T follicular helper cell (primary cell): ENCODE data around the gene PCNA.
"Not testable (repeated sequence)": the region's sequence is repeated elsewhere in the genome, so short reads cannot be mapped to it uniquely, and the experiment has no call there.

Experiments
- DNase-seq: peaks from one replicate; pipeline ENCODE4 v3.0.0-alpha.2; 2020; ENCODE audit warnings: low read depth

Gene PCNA

DNA sequence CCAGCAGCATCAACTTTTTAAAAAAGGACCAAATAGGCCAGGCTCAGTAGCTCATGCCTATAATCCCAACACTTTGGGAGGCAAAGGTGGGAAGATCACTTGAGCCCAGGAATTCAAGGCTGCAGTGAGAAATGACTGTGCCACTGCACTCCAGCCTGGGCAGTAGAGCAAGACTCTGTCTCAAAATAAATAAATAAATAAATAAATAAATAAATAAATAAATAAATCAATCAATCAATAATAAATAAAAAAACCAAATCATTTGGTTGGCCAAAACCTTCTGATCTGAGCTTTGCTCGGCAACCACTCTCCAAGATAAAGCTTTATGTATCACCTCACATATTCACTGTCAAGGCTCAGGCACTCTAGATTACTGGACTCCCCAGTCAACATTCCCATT, 20.7 kb downstream of the PCNA start:
- DNase-seq: not testable (repeated sequence)

GRCh38 chr20:5096463-5096862, 23.3 kb downstream of the PCNA start:
- no peak for DNase-seq

DNA sequence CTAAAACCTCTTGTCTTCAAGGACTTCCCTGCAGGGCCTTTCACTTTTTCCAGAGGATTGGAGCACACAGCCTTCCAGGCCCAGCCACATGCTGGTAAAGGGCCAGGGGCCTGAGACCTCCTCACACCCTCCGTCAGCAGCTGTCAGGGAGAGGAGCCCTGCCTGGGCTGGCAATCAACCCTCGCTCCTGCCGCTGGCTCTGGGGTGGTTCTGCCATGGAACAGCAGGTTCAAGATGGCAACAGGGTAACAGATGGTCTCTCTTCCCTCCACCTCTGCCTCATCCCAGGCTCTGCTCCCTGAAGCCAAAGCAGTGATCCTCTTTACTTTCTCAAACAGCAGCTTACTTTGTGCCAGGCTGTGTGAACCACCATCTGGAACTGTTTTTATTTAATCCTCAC, 23.8 kb downstream of the PCNA start:
- no peak for DNase-seq

GRCh38 chr20:5095454-5095853, 24.3 kb downstream of the PCNA start:
- no peak for DNase-seq

GRCh38 chr20:5092765-5093339, 26.9 kb downstream of the PCNA start:
- no peak for DNase-seq

- no peak for DNase-seq
These were observed 27.9 kb downstream of the PCNA start for GRCh38 chr20:5091902-5092301.

DNA sequence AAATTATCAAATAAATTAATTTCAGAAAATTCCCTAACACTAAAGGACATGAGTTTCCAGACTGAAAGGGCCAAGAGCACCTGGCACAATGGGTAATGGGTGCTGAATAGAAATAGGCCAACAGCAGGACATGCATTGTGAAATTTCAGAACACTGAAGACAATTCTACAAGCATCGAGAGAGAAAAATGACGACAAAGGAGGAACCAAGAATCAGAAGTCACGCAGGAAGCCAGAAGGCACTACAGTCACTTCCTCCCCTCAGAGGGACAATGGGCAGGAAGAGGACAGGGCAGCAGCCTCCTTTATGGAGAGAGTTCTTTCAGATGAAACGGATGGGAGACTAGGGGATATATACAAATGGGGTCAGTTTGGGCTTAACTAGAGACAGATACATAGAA, 29.6 kb downstream of the PCNA start:
- DNase-seq: no peak

DNA sequence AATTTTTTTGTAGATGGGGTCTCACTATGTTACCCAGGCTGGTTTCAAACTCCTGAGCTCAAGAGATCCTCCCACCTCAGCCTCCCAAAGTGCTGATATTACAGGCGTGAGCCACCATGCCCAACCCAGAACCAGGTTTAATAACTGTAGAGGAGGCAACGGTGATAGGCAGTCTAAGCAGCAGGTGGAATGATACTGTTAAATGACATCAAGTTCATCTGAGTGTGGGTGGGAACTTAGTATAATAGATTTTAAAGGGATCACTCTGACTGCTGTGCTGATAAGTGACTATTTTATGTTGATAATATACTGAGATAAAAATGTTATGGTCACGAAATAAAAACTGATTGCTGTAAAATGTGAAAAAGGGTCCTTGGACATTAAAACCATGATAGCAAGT, 31.1 kb downstream of the PCNA start:
- no peak for DNase-seq

- DNase-seq: no peak
These were observed 34.4 kb downstream of the PCNA start for GRCh38 chr20:5085380-5085779.

GRCh38 chr20:5080384-5080877, 39.3 kb downstream of the PCNA start:
- DNase-seq: no peak

- DNase-seq: peak; percentile 37
These were observed 41.3 kb downstream of the PCNA start for GRCh38 chr20:5078399-5078958.

- DNase-seq: no peak
These were observed 41.9 kb downstream of the PCNA start for GRCh38 chr20:5077761-5078387.

DNA sequence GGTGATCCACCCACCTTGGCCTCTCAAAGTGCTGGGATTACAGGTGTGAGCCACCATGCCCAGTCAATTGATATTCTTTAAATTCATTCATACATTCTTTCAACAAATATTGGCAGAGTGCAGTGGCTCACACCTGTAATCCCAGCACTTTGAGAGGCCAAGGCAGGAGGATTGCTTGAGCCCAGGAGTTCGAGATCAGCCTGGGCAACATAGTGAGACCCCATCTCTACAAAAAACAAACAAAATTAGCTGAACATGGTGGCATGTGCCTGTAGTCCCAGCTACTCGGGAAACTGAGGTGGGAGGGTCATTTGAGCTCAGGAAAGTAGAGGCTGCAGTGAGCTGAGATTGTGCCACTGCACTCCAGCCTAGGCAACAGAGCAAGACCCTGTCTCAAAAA, 42.8 kb downstream of the PCNA start:
- DNase-seq: not testable (repeated sequence)

DNA sequence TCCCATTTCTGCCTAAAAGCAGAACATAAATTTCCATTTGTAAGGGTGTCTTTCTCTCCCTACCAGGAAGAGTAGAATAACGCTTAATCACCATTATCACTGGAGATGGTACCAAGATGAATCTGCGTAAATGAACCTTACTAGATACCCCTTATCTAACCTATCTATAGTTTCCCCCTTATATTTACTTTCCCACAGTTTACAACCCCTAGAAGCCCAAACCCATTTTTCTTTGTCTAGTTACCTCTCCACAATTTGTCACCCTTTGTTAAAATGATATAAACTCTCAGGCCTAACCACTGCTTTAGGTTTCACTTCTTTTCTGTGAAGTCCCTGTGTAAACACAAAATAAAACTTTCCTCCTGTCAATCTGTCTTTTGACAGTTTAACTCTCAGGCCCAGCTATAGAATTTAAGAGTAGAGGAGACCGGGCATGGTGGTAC, 45.5 kb downstream of the PCNA start:
- no peak for DNase-seq

- DNase-seq: no peak
These were observed 46.0 kb downstream of the PCNA start for GRCh38 chr20:5073660-5074231.

DNA sequence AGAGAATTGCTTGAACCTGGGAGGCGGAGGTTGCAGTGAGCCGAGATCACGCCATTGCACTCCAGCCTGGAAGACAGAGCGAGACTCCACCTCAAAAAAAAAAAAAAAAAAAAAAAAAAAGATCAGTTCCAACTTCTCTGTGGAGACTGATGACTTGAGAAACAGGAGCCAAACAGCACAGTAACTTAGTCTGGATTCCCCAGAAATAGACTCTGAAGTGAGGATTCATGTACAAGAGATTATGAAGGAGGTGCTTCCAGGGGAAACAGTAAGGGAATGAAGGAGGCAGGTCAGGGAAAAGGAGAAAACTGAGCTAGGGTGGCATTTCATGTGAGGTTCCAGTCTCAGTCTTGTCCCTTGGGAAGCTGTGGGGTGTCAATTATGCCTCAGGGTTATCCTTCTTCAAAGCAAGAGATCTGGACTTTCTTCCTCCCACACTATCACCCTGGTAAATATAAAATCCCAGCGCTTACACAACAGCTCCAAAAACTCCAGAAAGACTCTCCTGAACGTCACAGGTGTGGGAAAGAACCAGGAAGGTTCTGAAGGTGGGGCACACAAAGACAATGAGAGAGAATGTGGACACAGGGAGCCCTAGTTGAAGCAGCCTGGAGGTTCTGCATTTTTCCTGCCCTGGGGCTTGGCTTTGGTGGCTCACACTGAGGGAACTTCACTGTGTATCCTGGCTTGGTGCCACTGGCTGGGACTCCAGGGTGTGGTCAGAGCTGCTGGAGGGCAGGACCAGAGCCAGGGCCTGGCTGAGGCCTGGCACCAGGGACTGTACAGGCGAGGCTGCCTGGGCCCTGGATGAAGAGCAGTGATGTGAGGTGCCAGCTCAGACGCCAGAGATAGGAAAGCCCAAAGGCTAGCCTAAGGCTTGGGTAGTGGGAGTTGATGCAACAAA, 46.8 kb downstream of the PCNA start:
- DNase-seq: no peak

- not testable (repeated sequence) for DNase-seq
These were observed 47.8 kb downstream of the PCNA start for GRCh38 chr20:5071942-5072341.

GRCh38 chr20:5070570-5070969, 49.2 kb downstream of the PCNA start:
- DNase-seq: no peak

GRCh38 chr20:5070081-5070480, 49.7 kb downstream of the PCNA start:
- no peak for DNase-seq

DNA sequence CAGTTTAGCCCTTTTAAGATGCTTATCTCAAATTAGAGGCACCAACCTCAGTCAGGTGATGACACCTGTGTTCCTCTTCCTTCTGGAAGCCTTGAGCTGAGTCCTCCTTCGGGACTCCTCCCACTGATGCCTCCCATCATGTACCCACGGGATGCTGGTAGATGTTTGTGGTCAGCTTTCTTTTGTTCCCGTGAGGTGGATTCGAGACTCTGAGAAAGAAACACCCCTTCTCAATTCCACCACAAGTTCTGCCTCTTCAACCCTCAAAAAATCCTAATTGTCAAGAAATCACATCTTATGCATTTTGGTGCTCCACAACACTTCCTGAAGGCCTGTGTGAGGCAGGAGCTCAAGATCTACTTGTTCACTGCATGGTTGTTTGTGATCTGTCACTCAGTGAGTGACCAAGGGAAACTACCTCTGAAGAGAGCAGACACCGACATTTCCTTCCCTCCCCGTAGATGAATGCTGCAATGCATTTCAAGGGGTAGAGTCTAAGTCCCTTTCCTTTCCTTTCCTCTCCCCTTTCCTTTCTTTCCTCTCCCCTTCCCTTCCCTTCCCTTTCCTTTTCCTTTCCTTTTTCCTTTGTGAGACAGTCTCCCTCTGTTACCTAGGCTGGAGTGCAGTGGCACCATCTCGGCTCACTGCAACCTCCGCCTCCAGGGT, 50.5 kb downstream of the PCNA start:
- no peak for DNase-seq

- DNase-seq: no peak
These were observed 51.7 kb downstream of the PCNA start for GRCh38 chr20:5067877-5068645.
